ENCODE measurements around the gene OR2L8. TPM values are rescaled to one million over a fixed set of nuclear protein-coding genes. Genes with fewer than 3 reads are reported as not detected.

The OR2L8 gene
- not detected for total RNA-seq
- polyA plus RNA-seq (ENCODE audit: insufficient read length in 6 of 6): not detected
- long read RNA-seq, donor 1: 0 reads
- long read RNA-seq, donor 2: 0 reads
- long read RNA-seq, donor 3: 0 reads
- long read RNA-seq, donor 4: 0 reads
- long read RNA-seq, donor 5: 0 reads
- long read RNA-seq, donor 6: 0 reads
- long read RNA-seq, donor 7: 0 reads
- long read RNA-seq, donor 8: 0 reads
- long read RNA-seq, donor 9: 0 reads
- long read RNA-seq, donor 10: 0 reads
- long read RNA-seq, donor 11: 0 reads
- long read RNA-seq, donor 12: 0 reads

GRCh38 chr1:247948558-247948957 is at the start of gene OR2L8:
TSS of gene OR2L8 (plus strand) at chr1:247948858. CDS start at chr1:247948858, 0 bp downstream.
- H3K36me3 ChIP-seq: no peaks in the 10 kb centered on the region
- no peak within 1 kb of the TSS for H3K4me3 ChIP-seq
- ATAC-seq: no peak
- H3K4me1 ChIP-seq: no peaks in the 10 kb centered on the region
- H3K9me3 ChIP-seq: peaks cover 0 to 5% of the 10 kb centered on the region in 2 donors
- H3K27me3 ChIP-seq: no peaks in the 10 kb centered on the region
- intact Hi-C loops (cut with DNase I): no loop called here
- TF ChIP-seq, protein P1, sequence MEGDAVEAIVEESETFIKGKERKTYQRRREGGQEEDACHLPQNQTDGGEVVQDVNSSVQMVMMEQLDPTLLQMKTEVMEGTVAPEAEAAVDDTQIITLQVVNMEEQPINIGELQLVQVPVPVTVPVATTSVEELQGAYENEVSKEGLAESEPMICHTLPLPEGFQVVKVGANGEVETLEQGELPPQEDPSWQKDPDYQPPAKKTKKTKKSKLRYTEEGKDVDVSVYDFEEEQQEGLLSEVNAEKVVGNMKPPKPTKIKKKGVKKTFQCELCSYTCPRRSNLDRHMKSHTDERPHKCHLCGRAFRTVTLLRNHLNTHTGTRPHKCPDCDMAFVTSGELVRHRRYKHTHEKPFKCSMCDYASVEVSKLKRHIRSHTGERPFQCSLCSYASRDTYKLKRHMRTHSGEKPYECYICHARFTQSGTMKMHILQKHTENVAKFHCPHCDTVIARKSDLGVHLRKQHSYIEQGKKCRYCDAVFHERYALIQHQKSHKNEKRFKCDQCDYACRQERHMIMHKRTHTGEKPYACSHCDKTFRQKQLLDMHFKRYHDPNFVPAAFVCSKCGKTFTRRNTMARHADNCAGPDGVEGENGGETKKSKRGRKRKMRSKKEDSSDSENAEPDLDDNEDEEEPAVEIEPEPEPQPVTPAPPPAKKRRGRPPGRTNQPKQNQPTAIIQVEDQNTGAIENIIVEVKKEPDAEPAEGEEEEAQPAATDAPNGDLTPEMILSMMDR (IDR thresholded peaks at IDR 0.05): no peak
- no peak within 1 kb of the TSS for H3K27ac ChIP-seq
- no peak for DNase-seq

- Histone ChIP-seq H3K4me1 (no peaks in the 10 kb centered on the region), H3K9me3 (peaks cover 0 to 1% of the 10 kb centered on the region in 2 donors), H3K4me3 (no peak overlapping the region), H3K27ac (no peak overlapping the region), H3K27me3 (no peaks in the 10 kb centered on the region), H3K36me3 (no peaks in the 10 kb centered on the region)
- intact Hi-C loops (cut with DNase I): no loop called here
- TF ChIP-seq, protein P1 (IDR thresholded peaks at IDR 0.05): no peak
- DNase-seq (no peak), ATAC-seq (no peak)
Observed at GRCh38 chr1:247904122-247904521, 44.5 kb upstream of the OR2L8 start.

- no peaks in the 10 kb centered on the region for H3K27me3 ChIP-seq
Observed at GRCh38 chr1:247905181-247905580, 43.5 kb upstream of the OR2L8 start.

DNA sequence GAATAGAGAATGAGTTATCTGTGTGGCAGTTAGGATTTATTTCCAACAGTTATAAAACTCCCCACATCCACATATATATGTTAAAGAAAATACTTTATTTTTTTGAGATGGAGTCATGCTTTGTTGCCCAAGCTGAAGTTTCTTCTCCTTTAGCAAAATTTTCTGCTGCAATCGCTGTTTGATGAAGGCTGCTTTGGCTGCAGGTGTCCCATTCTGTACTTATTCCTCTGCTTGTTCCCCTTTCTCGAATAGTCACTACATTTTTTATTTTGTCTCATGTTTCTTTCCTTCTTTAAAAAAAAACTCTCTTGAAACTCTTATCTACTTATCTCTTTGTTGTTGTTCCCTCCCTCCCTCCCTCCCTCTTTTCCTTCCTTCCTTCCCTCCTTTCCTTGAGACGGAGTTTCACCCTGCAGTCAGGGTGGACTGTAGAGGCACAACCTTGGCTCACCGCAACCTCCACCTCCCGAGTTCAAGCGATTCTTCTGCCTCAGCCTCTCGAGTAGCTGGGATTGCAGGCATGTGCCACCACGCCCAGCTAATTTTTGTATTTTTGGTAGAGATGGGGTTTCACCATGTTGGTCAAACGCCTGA is 42.7 kb upstream of the OR2L8 start:
- H3K4me1 ChIP-seq: no peaks in the 10 kb centered on the region
- H3K9me3 ChIP-seq: no peaks in the 10 kb centered on the region
- H3K27ac ChIP-seq: peak overlapping the region in 1 of 2 donors; percentile 18
- peak overlapping the region in 1 of 2 donors; percentile 40 for H3K4me3 ChIP-seq
- DNase-seq (no peak), ATAC-seq (no peak)
- H3K36me3 ChIP-seq: no peaks in the 10 kb centered on the region
- TF ChIP-seq, protein P1 (IDR thresholded peaks at IDR 0.05): no peak
- H3K27me3 ChIP-seq: no peaks in the 10 kb centered on the region
- intact Hi-C loops (cut with DNase I): no loop called here

More at GRCh38 chr1:247905181-247905580, 43.5 kb upstream of the OR2L8 start:
- Histone ChIP-seq H3K27ac (no peak overlapping the region), H3K4me1 (no peaks in the 10 kb centered on the region), H3K9me3 (no peaks in the 10 kb centered on the region), H3K4me3 (no peak overlapping the region), H3K36me3 (no peaks in the 10 kb centered on the region)
- TF ChIP-seq, protein P1 (IDR thresholded peaks at IDR 0.05): no peak
- intact Hi-C loops (cut with DNase I): no loop called here
- DNase-seq: no peak
- no peak for ATAC-seq

DNA sequence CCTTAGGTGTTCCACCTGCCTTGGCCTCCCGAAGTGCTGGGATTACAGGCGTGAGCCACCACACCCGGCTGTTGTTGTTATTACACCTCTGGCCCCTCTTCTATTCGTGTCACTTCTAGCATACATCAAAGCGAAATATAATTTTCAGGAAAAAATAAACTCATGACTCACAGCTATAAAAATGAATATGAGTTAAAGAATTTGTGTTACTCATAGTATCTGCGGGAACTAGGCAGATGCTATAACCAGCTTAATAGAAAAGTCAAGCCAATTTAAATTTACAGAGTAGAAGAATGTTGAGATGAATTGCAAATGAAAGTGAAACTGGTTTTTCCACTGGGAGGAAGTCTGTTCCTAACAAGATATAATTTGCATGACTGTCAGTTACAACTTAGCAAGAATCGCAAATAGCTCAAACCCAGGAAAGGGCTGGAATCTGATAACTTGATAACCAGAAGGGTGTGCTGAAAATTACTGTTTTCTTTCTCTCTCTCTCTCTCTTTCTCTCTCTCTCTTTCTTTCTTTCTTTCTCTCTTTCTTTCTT is 42.1 kb upstream of the OR2L8 start:
- Histone ChIP-seq H3K9me3 (no peaks in the 10 kb centered on the region), H3K4me1 (no peaks in the 10 kb centered on the region), H3K27ac (peak overlapping the region in 1 of 2 donors; percentile 18), H3K27me3 (no peaks in the 10 kb centered on the region), H3K4me3 (peak overlapping the region in 1 of 2 donors; percentile 40), H3K36me3 (no peaks in the 10 kb centered on the region)
- DNase-seq (no peak), ATAC-seq (peak; percentile 47)
- TF ChIP-seq, protein P1 (IDR thresholded peaks at IDR 0.05): no peak
- intact Hi-C loops (cut with DNase I): no loop called here

Measured in left lung (tissue), 14 donors.